GM19043 (cell line): ENCODE measurements around the gene FERMT1.
"Not testable (repeated sequence)": the region's sequence is repeated elsewhere in the genome, so short reads cannot be mapped to it uniquely, and the experiment has no call there.

ENCODE experiments used
- ATAC-seq: cut with Tn5 transposase; IDR thresholded peaks from one replicate; pipeline ENCODE4 v1.9.1; 2021; ENCODE audit warnings: low read depth; ENCODE audit not compliant: unreplicated experiment

FERMT1 gene

DNA sequence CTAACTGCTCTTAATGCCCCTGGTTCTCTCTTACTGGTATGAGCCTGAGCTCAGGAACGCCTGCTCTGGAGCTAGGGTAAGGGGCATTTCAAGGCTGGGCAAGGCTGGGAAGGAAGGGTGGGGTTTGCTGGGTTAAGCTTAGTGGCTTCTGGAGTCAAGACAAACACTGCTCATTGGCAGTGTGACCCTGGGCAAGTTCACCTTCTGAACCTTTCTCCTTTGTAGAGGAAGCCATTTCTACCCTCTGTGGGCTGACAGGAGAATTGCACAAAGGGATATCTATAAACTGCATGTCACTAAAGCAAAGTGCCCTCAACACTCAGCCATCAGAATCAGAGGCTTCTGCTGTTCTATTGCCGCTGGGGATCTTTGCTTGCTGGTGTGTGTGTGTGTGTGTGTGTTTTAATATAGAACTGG is 48.7 kb downstream of the FERMT1 start:
- ATAC-seq = no peak

DNA sequence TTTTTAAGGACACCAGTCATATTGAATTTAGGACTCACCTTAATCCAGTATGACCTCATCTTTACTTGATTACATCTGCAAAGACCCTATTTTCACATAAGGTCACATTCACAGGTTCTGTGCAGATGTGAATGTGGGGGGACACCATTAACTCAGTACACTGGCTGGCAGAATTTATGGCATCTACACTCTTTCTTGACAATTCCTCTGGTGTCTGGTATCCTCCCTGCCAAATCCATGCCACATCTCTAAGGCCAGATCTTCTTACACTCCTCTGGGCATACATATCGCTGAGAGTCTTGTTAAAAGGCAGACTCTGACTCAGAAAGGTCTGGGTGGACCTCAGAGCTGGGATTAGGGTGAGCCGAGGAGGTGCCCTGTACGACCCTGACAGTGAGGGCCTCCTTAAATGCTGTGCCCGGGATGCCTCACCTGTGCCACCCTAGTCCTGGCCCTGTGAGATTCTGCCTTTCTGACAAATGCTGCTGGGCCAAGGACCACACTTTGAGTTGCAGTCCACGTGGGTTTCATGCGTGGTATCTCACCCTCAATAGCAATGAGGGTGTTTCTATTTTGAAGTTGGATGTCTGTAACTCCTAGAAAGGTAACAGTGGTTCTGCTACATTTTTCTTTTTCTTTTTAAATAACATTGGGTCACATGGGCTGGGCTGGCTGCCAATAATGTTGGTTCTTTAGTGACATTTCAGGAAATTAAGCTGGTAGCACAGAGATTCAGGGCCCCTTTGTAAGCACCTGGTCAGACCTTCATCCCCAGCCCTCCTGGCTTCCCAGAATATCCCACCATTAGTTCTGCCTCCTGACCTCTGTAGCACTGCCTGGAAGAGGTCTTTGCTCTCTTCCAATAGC is 51.8 kb downstream of the FERMT1 start:
- no peak for ATAC-seq

DNA sequence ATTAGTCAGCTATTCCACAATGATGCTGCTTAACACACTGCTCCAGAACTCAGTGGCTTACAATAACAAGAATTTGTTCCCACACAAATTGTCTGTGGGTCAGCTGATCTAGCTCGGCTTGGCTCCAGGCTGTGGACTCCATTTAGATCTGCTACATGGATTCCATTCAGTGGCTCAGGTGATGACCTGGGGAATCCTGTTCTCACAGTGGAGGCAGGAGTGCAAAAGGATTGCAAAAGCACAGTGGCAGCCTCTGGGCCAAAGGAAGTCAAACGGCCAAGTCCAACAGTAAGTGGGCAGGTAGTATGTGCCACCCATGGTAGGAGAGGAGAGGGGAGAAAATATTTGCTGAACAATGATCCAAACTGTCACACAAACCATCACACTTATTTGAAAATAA is 53.2 kb downstream of the FERMT1 start:
- ATAC-seq = no peak

DNA sequence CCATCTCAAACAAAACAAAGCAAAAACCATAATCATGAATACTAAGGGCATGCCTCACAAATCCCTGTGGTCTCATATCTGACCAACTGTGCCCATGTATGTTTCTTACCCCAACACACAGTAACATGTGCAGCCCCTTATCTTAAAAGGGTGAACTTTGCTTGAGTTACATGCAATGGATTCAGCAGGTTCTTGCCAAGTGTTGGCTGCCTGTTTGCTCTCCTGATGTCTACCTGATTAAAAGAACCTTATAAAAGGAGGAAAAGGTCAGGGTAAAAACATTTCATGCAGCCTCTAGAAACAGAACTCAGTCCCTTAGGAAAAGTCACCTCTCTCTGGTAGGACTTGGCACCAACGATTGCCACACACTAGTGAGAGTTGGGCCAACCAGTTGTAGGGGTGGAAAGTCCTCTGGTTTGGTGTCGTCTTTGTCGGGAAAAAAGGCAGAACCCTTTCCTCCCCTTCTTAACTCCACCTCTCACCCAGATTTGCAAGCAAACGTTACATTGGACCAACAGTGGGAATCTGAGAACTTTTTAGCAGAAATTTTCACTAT is 55.0 kb downstream of the FERMT1 start:
- ATAC-seq = no peak

DNA sequence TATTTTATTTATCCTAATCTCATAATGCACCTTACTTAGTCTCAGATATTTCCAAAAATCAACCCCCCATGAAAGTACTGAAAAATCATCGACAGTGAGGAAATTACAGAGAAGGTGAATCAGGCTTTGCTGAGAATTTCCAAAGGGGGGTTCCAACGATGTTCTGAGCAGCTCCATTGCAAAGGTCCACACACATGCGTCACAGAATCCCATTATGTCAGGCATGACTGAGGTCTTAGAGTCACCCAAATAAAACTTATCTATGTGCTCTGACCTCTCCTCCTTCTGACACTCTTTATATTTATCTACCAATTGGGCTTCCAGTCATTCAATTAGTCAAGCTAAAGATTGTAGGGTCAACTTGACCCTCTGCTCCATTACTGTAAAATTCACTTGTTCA is 56.2 kb downstream of the FERMT1 start:
- no peak for ATAC-seq

DNA sequence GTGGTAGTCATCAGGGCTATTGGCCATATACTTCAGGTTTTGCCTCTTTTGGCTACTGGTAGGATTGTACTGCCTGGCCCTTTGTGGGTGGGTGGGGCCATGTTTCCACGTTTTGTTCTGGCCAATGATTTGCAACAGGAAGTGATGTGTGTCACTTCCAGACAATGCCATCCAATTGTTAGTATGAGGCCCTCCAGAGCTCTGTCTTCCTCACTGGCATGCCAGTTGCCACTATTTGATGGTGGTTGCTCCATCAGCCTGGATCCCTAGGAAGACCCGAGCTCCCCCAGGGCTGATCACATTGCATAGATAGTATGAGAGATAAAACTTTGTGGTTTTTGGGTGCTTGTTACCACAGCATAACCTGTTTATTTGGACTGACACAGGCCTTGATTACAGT is 61.3 kb downstream of the FERMT1 start:
- no peak for ATAC-seq

DNA sequence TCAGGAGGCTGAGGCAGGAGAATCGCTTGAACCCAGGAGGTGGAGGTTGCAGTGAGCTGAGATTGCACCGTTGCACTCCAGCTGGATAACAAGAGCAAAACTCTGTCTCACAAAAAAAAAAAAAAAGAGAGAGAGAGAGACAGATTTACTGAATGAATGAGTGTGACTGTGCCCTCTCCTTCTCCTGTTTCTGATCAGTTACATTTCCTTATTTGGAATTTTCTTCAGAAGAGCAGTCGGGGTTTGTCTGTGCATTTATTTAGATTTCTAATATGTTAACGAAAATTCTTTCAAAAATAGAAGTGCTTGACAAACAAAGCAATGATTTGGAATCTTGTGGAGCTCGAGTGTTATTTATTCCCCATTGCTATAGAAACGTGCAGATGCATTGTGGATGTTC is 62.6 kb downstream of the FERMT1 start:
- ATAC-seq = no peak

DNA sequence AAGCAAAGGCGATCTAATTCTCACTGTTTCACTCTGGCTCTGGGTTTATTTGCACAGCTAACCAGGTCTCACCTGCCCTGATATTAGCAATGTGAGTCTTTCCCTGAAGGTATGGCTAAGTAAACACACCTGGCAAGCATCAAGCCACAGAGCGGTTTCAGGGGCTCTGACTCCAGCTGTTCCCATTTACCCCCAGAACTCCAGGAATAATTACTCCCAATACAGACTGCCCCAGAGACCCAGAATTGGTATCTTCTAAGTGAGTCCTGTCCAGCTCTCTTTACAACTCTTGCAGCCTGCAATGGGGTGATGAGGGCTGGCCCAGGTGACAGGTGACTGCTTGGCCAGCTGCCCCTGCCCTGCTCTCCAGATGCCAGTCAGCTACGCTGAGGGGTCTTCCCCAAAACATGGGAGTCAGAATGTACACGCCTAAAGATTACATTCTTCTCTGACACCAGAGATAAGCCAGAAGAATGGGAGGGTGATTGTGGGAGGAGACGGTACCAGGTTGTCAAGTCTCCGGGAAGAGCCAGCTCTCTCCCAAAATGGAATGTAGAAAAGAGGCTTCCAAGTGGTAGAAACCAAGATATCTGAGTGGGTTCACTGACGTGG is 64.0 kb downstream of the FERMT1 start:
- ATAC-seq = no peak

DNA sequence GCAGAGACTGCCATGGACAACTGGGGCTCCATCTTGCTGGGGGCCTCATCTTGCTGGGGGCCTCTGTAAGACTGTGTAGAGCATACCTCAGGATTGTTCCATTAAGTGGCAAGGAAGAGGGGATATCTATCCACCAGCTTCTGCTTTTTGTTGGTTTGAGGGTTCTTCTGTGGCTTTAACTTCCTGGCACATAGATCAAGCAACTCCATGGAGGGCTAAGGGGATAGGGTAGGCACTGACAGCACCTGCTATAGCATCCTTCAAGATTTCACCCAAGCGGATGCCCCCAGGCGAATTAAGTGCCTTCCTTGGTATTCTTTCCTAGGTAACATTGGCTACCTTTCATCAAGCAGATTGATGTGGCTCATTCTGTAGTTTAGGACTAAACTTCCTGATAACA is 65.1 kb downstream of the FERMT1 start:
- ATAC-seq = no peak

DNA sequence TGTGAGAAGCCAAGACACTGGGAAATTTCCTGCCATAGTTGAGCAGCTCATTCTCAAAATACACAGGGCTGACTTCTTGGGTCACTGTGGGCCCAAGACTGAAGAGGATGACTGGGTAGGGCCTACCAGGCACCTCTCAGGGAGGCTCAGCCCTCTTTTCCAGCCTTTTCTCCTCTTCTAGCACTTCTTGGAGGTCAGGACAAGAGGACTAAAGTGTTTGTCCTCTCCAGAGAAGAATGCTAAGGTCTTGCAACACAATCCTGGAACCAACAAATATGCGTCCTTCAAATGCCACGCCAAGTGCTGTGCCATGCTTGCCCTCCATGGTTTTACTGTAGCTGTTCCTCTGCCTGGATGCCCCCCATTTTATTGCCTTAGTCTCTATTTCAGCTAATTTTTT is 65.7 kb downstream of the FERMT1 start:
- no peak for ATAC-seq

DNA sequence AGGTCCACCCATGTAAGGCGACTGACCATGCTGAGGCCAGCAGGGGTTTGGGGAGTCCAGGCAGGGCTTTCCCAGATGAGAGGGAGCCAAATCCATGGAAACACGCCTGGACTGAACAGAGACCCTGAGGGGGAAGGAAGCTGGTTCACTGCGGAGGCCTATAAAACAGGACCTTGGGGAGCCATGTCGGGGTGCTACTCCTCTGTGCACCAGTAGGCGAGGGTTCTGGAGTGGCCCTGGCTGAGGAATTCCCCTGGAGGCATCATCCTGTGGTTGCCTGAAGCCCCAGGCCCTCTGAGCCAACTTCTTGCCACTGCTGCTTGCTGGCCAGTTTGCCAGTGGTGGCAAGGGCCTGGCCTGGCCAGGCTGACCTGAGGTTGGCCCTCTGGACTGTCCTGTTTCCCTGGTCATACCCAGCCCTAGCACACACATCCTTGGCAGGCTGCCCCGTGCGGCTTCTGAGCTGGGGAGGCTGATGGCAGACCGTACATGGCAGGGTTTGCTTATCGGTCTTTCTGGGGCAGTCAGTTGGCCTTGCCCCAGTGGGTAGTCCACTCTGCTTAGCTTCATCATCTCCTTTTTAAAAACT is 66.8 kb downstream of the FERMT1 start:
- ATAC-seq = no peak

DNA sequence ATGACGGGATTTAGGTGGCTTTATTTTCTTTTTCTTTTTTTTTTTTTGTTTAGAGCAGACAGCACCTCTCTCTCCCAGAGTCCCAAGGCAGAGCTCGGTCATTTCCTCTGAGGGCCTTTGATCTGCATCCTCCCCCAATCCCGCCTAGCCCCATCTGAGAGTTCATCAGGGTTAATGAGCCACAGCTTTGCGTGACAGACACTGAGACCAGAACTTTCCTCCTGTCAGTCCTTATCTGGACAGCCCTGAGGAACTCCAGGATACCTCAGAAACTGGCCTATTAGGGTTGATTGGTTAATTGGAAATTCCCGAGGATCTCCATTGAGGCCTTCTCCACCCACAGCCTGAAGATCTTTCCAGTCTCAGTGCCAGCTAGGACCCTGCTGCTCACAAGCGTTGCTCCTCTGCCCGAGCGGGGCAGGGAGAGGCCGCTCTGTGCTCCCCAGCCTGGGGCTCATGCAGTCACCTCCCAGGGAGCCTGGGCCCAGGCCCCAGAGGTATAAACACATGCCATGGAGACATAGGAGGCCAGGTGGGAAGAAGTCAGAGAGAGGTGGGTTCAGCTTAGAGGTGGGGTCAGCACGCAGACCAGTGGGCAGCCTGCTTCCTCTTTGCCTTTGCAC is 67.6 kb downstream of the FERMT1 start:
- no peak for ATAC-seq

DNA sequence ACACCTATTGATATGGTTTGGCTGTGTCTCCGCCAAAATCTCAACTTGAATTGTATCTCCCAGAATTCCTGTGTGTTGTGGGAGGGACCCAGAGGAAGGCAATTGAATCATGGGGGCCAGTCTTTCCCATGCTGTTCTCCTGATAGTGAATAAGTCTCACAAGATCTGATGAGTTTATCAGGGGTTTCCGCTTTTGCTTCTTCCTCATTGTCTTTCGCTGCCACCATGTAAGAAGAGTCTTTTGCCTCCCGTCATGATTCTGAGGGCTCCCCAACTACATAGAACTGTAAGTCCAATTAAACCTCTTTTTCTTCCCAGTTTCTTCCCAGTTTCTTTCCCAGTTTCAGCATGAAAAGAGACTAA is 68.2 kb downstream of the FERMT1 start:
- not testable (repeated sequence) for ATAC-seq

DNA sequence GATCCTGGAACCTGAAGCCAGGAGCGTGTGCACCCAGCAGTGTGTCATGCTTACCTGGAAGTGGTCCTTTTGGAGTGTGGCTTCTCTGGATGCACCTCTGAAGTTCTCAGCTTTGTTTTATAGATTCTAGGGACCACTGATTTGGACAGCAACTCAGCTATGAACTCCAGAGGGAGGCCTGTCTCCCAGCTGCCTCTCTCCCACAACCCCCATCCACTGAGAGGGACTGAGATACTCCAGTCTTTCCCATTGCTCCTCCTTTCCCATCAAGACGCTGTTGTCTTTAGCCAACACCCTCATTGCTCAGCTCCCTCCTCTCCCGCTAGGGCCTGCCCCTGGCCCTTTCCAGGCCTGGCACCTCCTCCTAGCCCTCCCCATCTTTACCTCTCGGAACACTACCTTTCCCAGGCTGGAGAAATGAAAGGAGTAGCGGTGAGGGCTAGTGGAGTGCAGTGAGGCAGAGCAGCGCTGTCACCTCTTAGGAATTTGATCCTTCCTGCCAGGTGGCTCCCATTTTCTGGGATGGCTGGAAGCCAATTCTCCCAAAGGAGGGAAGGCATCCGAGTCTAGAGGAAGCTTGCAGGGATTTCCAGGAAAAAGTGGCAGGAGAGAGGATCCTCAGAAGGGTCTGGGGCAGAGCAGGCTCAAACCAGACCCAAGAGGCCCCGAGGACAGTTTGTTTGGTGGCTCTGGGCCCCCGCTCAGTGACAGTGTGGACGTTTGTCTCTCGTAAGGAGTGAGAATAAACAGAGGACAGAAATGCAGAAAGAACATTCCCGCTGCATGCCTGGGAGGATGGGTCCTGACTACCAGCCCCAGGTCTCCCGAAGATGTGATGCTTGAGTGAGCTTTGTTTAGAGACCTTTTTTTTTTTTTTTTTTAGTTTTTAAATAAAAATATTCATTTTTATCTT is 68.8 kb downstream of the FERMT1 start, which contains the start of gene LRRN4:
LRRN4 (minus strand) TSS at position 285 of the 913 bp plus-strand sequence. CDS start 1,261 bp downstream, outside the sequence.
- ATAC-seq = no peak

DNA sequence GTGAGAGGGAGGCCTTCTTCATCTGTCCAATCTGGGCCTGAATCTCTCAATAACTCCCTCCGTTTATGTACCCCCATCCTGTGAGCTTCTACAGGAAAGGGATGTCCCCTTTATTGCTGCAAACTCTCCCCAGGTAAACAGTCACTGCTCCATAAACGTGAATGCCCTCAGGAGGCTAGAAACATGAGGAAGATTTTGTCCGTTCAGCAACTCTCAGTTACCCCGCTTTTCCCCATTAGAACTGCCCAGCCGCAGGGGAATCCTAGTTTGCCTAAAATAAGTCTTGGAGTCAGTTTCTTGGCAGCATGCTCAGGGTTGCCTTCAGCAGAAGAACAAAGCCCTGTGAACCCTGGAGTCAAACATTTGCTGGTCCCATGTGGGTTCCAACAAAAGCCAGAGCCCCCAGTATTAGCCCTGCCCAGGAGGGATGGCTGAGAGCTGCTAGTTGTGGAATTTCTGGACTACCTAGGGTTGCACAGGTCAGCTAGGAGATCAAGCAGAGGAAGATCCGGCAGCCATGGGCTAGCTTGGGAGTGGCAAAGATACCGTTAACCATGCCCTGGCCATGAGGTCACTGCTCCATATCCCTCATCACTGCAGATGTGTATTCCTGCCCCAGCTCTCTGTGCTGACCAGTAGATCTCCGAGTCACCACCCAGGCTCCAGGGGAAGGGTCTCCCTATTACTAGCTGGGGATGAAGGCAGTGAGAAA is 69.6 kb downstream of the FERMT1 start:
- no peak for ATAC-seq

DNA sequence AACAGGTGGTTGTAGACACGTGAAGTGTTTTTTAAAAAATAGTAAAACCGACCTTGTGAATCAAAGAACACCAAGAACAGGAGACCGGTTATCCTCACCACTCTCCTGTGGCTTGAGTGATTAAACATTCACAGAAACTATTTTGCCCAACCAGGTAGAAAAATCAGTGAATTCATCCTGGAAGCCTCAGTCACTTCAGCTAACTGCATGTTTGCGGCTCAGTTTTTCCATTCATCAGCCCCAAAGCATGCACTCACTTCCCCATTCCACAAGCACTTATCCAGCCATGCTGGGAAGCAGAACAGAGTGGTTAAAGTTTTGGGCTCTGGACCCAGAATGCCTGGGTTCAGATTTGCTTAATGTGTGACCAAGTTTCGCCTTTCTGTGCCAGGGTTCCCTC is 71.3 kb downstream of the FERMT1 start:
- no peak for ATAC-seq

DNA sequence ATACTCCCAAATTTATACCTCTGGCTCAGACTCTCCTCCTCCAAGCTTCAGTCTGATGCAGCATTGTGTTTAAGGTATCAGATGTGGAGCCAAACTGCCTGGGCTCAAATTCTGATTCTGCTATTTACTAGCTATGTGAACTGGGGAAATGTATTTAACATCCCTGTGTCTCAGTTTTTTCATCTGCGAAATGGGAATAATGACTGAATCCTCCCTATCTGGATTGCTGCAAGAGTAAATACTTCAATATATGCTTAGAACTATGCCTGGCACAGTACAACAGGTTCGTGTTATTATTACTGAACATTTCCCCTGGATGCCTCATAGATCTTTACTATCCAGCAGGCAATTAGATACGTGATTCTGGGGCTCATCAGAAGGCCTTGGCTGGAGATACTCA is 74.4 kb downstream of the FERMT1 start:
- ATAC-seq = no peak

DNA sequence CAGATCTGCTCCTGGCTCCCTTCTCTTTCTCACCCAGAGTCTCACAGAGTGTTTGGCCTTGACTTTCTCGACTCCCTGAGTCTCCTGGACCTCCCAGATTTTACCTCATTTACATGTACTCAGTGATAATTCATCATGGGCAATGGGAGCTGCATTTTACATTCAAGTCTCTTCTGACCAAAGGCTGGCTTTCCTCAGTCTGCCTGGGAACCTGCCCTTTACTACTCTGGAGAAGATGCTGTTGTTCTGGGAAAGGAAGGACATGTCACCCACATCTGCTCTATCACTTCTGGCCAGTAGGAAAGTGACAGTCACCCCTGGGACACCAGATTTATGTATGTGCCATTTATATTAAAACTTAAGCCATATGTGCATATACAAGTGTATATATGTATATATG is 76.4 kb downstream of the FERMT1 start:
- ATAC-seq = no peak

DNA sequence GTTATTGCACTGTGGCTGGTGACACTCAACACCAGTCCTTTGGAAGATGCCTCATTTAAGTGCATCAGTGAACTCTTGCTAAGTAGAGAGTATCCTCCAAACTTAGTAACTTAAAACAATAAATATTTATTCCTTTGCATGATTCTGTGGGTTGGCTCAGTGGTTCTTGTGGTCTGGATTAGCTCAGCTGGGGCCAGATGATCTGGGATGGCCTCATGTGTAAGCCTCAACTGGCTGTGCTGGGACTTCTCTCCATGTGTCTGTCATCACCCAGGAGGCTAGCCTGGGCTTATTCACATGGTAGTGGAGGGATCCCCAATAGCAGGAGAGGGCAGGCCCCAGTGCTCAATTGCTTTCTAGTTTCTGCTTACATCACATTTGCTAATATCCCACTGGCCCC is 77.3 kb downstream of the FERMT1 start:
- ATAC-seq = no peak
